GM21576 (cell line): ENCODE results near the gene KLF13.

Source experiments
- ATAC-seq: cut with Tn5 transposase; IDR thresholded peaks from one replicate; pipeline ENCODE4 v1.9.1; 2021; ENCODE audit warnings: mild to moderate bottlenecking, moderate library complexity; ENCODE audit not compliant: unreplicated experiment

Gene KLF13

GRCh38 chr15:31377030-31377429, 50.4 kb downstream of the KLF13 start:
- ATAC-seq: no peak

GRCh38 chr15:31378363-31378903, 51.8 kb downstream of the KLF13 start:
- ATAC-seq: no peak

- no peak for ATAC-seq
Measured at GRCh38 chr15:31379042-31379441, 52.4 kb downstream of the KLF13 start.

GRCh38 chr15:31379577-31379976, 52.9 kb downstream of the KLF13 start:
- ATAC-seq: no peak

GRCh38 chr15:31381801-31382712, 55.4 kb downstream of the KLF13 start:
- ATAC-seq: no peak

- ATAC-seq: no peak
Measured at GRCh38 chr15:31382713-31383045, 56.0 kb downstream of the KLF13 start.

- no peak for ATAC-seq
Measured at GRCh38 chr15:31383139-31383538, 56.5 kb downstream of the KLF13 start.

GRCh38 chr15:31384568-31384967, 57.9 kb downstream of the KLF13 start:
- ATAC-seq: no peak

GRCh38 chr15:31385736-31386135, 59.1 kb downstream of the KLF13 start:
- ATAC-seq: no peak

- no peak for ATAC-seq
Measured at GRCh38 chr15:31387092-31387478, 60.5 kb downstream of the KLF13 start.

GRCh38 chr15:31387479-31388118, 61.0 kb downstream of the KLF13 start:
- no peak for ATAC-seq

- no peak for ATAC-seq
Measured at GRCh38 chr15:31389576-31389975, 62.9 kb downstream of the KLF13 start.

- ATAC-seq: no peak
Measured at GRCh38 chr15:31390029-31390428, 63.4 kb downstream of the KLF13 start.

- ATAC-seq: no peak
Measured at GRCh38 chr15:31390777-31391486, 64.3 kb downstream of the KLF13 start.

GRCh38 chr15:31391687-31392671, 65.3 kb downstream of the KLF13 start:
- ATAC-seq: peak; percentile 79

- ATAC-seq: peak; percentile 24
Measured at GRCh38 chr15:31392761-31393401, 66.2 kb downstream of the KLF13 start.

GRCh38 chr15:31393444-31394091, 66.9 kb downstream of the KLF13 start:
- no peak for ATAC-seq

GRCh38 chr15:31396881-31397560, 70.4 kb downstream of the KLF13 start:
- ATAC-seq: no peak
